Measurements from ENCODE around the gene RBFOX1.

Gene RBFOX1

GRCh38 chr16:7366993-7367880, 34.6 kb downstream of the RBFOX1 start:
- TF ChIP-seq, protein P1, sequence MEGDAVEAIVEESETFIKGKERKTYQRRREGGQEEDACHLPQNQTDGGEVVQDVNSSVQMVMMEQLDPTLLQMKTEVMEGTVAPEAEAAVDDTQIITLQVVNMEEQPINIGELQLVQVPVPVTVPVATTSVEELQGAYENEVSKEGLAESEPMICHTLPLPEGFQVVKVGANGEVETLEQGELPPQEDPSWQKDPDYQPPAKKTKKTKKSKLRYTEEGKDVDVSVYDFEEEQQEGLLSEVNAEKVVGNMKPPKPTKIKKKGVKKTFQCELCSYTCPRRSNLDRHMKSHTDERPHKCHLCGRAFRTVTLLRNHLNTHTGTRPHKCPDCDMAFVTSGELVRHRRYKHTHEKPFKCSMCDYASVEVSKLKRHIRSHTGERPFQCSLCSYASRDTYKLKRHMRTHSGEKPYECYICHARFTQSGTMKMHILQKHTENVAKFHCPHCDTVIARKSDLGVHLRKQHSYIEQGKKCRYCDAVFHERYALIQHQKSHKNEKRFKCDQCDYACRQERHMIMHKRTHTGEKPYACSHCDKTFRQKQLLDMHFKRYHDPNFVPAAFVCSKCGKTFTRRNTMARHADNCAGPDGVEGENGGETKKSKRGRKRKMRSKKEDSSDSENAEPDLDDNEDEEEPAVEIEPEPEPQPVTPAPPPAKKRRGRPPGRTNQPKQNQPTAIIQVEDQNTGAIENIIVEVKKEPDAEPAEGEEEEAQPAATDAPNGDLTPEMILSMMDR (conservative IDR thresholded peaks at IDR 0.05; ENCODE audit: low read depth, low read length) = no peak

DNA sequence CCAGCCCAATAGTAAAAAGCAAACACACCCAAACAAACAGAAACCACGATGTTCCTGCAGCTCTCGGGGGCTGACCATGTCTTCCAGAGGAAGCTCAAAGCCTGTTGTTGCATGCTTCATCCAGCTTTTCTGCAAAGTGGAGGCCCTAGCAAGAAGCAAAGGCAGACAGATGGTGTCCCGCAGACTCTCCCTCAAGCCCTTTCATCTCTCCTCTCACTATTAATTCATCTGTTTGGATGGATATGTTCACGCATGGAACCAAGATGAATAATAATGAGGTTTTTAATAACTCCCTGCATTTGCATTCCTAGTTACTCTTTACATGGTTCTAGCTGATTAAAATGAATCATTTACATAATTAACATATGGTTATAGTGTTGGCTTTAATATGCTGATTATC, 36.6 kb downstream of the RBFOX1 start:
- H3K4me3 ChIP-seq (ENCODE audit: low read length) = no peak overlapping the region
- no peak for DNase-seq (ENCODE audit: low read depth)
- TF ChIP-seq, protein P1 (conservative IDR thresholded peaks at IDR 0.05; ENCODE audit: low read depth, low read length) = no peak

More at GRCh38 chr16:7366993-7367880, 34.6 kb downstream of the RBFOX1 start:
- no peak overlapping the region for H3K4me3 ChIP-seq (ENCODE audit: low read length)
- DNase-seq (ENCODE audit: low read depth) = no peak

GRCh38 chr16:7372095-7372494, 39.5 kb downstream of the RBFOX1 start:
- H3K4me3 ChIP-seq (ENCODE audit: low read length) = no peak overlapping the region
- TF ChIP-seq, protein P1 (conservative IDR thresholded peaks at IDR 0.05; ENCODE audit: low read depth, low read length) = no peak
- DNase-seq (ENCODE audit: low read depth) = no peak

DNA sequence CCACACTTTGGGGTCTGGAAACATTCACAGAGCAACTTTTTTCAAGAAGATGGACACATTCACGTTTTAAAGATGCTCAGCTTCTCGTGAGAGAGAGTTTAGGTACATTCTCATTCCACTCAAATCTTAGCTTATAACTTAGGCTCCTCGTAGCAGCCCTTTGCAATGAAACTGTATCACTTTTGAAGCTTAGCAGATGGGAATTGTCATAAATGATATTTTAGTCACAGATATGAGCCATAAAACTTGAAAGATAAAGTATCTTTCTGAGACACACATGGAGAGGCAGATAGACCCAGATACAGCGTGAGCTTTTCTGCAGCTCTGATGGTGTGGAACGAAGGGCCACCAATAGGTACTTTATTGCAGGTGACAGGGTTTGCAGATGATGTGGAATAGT, 41.1 kb downstream of the RBFOX1 start:
- DNase-seq (ENCODE audit: low read depth) = no peak
- no peak overlapping the region for H3K4me3 ChIP-seq (ENCODE audit: low read length)
- TF ChIP-seq, protein P1 (conservative IDR thresholded peaks at IDR 0.05; ENCODE audit: low read depth, low read length) = no peak

- DNase-seq (ENCODE audit: low read depth) = no peak
- TF ChIP-seq, protein P1 (conservative IDR thresholded peaks at IDR 0.05; ENCODE audit: low read depth, low read length) = no peak
- no peak overlapping the region for H3K4me3 ChIP-seq (ENCODE audit: low read length)
These were observed 42.0 kb downstream of the RBFOX1 start for GRCh38 chr16:7374614-7375174.

DNA sequence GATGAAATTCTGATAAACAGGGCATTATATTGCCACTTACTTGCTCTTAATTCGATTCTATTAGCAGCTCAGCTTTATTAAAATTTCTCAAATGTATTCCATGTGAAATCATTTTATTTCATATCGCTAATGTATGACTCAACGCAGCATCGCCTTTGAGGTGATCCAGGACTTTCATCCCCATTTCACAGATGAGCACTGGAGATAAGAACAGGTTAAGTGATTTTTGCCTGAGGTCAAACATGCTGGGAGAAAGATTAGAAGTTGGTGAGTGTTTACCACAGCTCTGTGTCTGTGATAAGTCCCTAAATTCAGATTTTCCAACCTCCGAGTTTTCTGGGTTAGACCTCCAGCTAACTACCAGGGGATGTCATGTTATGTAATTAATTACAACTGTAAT, 43.6 kb downstream of the RBFOX1 start:
- TF ChIP-seq, protein P1 (conservative IDR thresholded peaks at IDR 0.05; ENCODE audit: low read depth, low read length) = no peak
- DNase-seq (ENCODE audit: low read depth) = no peak
- no peak overlapping the region for H3K4me3 ChIP-seq (ENCODE audit: low read length)

- no peak overlapping the region for H3K4me3 ChIP-seq (ENCODE audit: low read length)
- TF ChIP-seq, protein P1 (conservative IDR thresholded peaks at IDR 0.05; ENCODE audit: low read depth, low read length) = no peak
These were observed 44.6 kb downstream of the RBFOX1 start for GRCh38 chr16:7377231-7377630.

More at GRCh38 chr16:7377231-7377630, 44.6 kb downstream of the RBFOX1 start:
- DNase-seq (ENCODE audit: low read depth) = no peak
